HepG2 (cell line): ENCODE measurements around the gene GNG7. TPM values are rescaled to one million over a fixed set of nuclear protein-coding genes. Genes with fewer than 3 reads are reported as not detected.
A peak's percentile ranks its signal among the peaks of the same experiment; 100 is the strongest.

Experiments used
- CERS6 ChIP-seq: sonication (generic); formaldehyde crosslinking; IDR thresholded peaks from 2 replicates; pipeline ENCODE4 v1.5.0; 2020; ENCODE audit warnings: missing genetic modification reagents
- DNMT1 ChIP-seq: sonication (generic); formaldehyde crosslinking; IDR thresholded peaks from 2 replicates; pipeline ENCODE4 v1.5.1; 2020; ENCODE audit warnings: mild to moderate bottlenecking, missing genetic modification reagents
- IKZF5 ChIP-seq: IDR thresholded peaks from 2 replicates; pipeline ENCODE4 v1.6.1; 2018; ENCODE audit warnings: missing genetic modification reagents, mild to moderate bottlenecking, missing compliant biosample characterization
- KLF11 ChIP-seq: IDR thresholded peaks from 2 replicates; pipeline ENCODE4 v1.6.1; 2016; ENCODE audit warnings: missing compliant biosample characterization
- NFAT5 ChIP-seq: sonication (generic); formaldehyde crosslinking; IDR thresholded peaks from 2 replicates; pipeline ENCODE4 v1.4.0; 2020; ENCODE audit warnings: missing genetic modification reagents
- RFX3 ChIP-seq: IDR thresholded peaks from 2 replicates; pipeline ENCODE4 v1.6.1; 2016; ENCODE audit warnings: missing biosample characterization, missing genetic modification reagents
- SKI ChIP-seq: fragments of 450-650 bp; IDR thresholded peaks from one replicate; pipeline ENCODE4 v1.6.1; 2018; ENCODE audit warnings: mild to moderate bottlenecking; ENCODE audit not compliant: partially characterized antibody
- TBP ChIP-seq: sonication (generic); formaldehyde crosslinking; IDR thresholded peaks from 2 replicates; pipeline ENCODE4 v1.5.0; 2020; ENCODE audit warnings: missing genetic modification reagents
- TBX2 ChIP-seq: sonication (generic); formaldehyde crosslinking; IDR thresholded peaks from 2 replicates; pipeline ENCODE4 v1.5.0; 2020; ENCODE audit warnings: missing genetic modification reagents, mild to moderate bottlenecking, borderline replicate concordance
- TERF1 ChIP-seq: sonication (generic); formaldehyde crosslinking; IDR thresholded peaks from 2 replicates; pipeline ENCODE4 v1.8.0; 2022; ENCODE audit warnings: mild to moderate bottlenecking, missing genetic modification reagents, moderate library complexity
- TFAP4 ChIP-seq: sonication (generic); IDR thresholded peaks from 2 replicates; pipeline ENCODE4 v1.6.1; 2016; ENCODE audit warnings: low read depth, borderline replicate concordance
- THAP9 ChIP-seq: sonication (generic); formaldehyde crosslinking; IDR thresholded peaks from 2 replicates; pipeline ENCODE4; 2020; ENCODE audit warnings: missing genetic modification reagents, mild to moderate bottlenecking, borderline replicate concordance
- TMF1 ChIP-seq: sonication (generic); formaldehyde crosslinking; IDR thresholded peaks from 2 replicates; pipeline ENCODE4 v1.8.1; 2022; ENCODE audit warnings: low read depth, missing genetic modification reagents
- ZFP1 ChIP-seq: IDR thresholded peaks from 2 replicates; pipeline ENCODE4 v1.6.1; 2016
- ZNF451 ChIP-seq: sonication (generic); formaldehyde crosslinking; IDR thresholded peaks from 2 replicates; pipeline ENCODE4 v1.5.0; 2020; ENCODE audit warnings: mild to moderate bottlenecking, missing genetic modification reagents
- ZNF672 ChIP-seq: sonication (generic); formaldehyde crosslinking; IDR thresholded peaks from 2 replicates; pipeline ENCODE4 v1.8.1; 2022; ENCODE audit warnings: missing genetic modification reagents
- ZNF75D ChIP-seq: sonication (generic); formaldehyde crosslinking; IDR thresholded peaks from 2 replicates; pipeline ENCODE4 v1.8.1; 2023; ENCODE audit warnings: missing genetic modification reagents, mild to moderate bottlenecking, borderline replicate concordance
- ZNF782 ChIP-seq: sonication (generic); formaldehyde crosslinking; IDR thresholded peaks from 2 replicates; pipeline ENCODE4 v1.4.0; 2020; ENCODE audit warnings: missing genetic modification reagents, mild to moderate bottlenecking, borderline replicate concordance
- ZNF792 ChIP-seq: IDR thresholded peaks from 2 replicates; pipeline ENCODE4 v1.6.1; 2016
- polyA plus RNA-seq, 8 experiments: library from polyadenylated mRNA; depleted of rRNA in 3 of 8; stranded (reverse) in 7 of 8; unstranded in 1 of 8; fragments of >200 nt; fragmentation: Illumina TruSeq in 4 of 8; extraction: Trizol in 4 of 8; gene quantifications; 2 replicates each; pipeline versions ENCODE4 v1.2.1 to v1.2.3, GENCODE V29; 2011 to 2016; ENCODE audit warnings: low read depth in 4 of 8, missing spikeins in 1 of 8, mixed read lengths in 1 of 8; ENCODE audit not compliant: insufficient read depth in 1 of 8
- total RNA-seq, 5 experiments: library from RNA; depleted of rRNA; stranded (reverse); fragments of >200 nt; fragmentation: Illumina TruSeq; extraction: Trizol; gene quantifications; 2 replicates each; pipeline ENCODE4 v1.2.3, GENCODE V29; 2016; ENCODE audit warnings: low read depth in 1 of 5

The GNG7 gene
- total and polyA plus RNA-seq, 2 of the 13 experiments (the other 11 are each of a cell fraction or from before 2014, with no cell fraction given): 1.4 to 3.3 TPM

GRCh38 chr19:2650515-2650914 lies 52.0 kb downstream of the GNG7 start (continued):
- TF ChIP-seq ZFP1 (CRISPR knock-in tag): no peak
- TF ChIP-seq ZNF792 (CRISPR knock-in tag): no peak
- TF ChIP-seq THAP9: no peak
- TF ChIP-seq NFAT5: no peak
- TF ChIP-seq TERF1 (CRISPR knock-in tag): no peak
- TF ChIP-seq KLF11 (CRISPR knock-in tag): no peak
- TF ChIP-seq RFX3: no peak
- TF ChIP-seq TBX2: peak; percentile 39; the same call in 1 of the 2 replicates
- no peak for TF ChIP-seq TBP (CRISPR knock-in tag)
- TF ChIP-seq ZNF75D (CRISPR knock-in tag): no peak
- TF ChIP-seq CERS6 (CRISPR knock-in tag): no peak
- no peak for TF ChIP-seq ZNF782
- peak; percentile 35; the same call in 1 of the 2 replicates for TF ChIP-seq IKZF5 (CRISPR knock-in tag)
- TF ChIP-seq ZNF451 (CRISPR knock-in tag): no peak
- no peak for TF ChIP-seq DNMT1
- TF ChIP-seq ZNF672 (CRISPR knock-in tag): no peak
- peak; percentile 90; the same call in 1 of the 2 replicates for TF ChIP-seq TFAP4
- peak; percentile 100 for TF ChIP-seq SKI
- TF ChIP-seq TMF1 (CRISPR knock-in tag): no peak
